HFF-Myc (cell line): ENCODE data around the gene RPRML.
"Not testable (repeated sequence)": the region's sequence is repeated elsewhere in the genome, so short reads cannot be mapped to it uniquely, and the experiment has no call there.

Source experiments
- DNase-seq: peaks from one replicate; pipeline ENCODE4 v3.0.0-alpha.2; 2011; ENCODE audit warnings: low read depth; ENCODE audit errors: extremely low read depth
- H3K4me3 ChIP-seq: replicated peaks from 2 replicates; pipeline ENCODE4 v1.5.1; 2011; ENCODE audit warnings: low read depth, mild to moderate bottlenecking, control low read depth, low read length
- TF ChIP-seq, protein P1 (sequence below): IDR thresholded peaks from 2 replicates; pipeline ENCODE4 v1.5.1; 2012; ENCODE audit warnings: mild to moderate bottlenecking, low read depth, low read length, control low read depth; ENCODE audit errors: missing control alignments

Gene RPRML

DNA sequence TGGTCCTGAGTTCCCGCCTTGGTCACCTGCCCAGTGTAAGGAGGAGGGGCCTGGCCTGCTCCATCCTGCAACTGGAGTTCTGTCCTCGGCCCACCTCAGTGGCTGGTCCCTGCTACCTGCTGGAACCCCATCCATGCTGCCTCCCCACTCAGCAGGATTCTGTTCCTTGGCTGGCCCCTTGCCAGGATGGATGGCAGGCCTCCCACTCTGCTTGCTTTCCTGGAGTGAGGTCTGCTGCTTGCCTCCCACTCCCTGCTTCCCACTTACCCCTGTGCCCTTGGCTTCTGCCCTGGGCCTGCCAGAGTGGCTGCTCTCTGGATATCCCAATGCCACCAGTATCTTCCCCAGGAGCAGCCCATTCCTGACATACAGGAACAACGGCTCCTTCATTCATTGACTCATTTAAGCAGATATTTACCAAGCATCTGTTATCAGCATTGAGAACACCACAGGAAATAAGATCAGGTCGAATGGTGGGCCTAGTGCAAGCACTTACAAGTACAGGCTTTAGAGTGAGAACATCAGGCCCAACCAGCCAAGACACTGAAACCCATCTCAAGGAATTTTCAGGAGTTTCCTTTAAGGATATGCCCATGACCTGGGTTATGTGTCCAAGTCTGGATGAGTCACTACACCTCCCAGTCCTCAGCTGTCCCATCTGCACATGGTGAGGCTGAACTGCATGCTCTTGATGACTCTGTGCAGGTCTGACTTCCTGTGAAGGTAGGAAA is 17.0 kb upstream of the RPRML start:
- TF ChIP-seq, protein P1, sequence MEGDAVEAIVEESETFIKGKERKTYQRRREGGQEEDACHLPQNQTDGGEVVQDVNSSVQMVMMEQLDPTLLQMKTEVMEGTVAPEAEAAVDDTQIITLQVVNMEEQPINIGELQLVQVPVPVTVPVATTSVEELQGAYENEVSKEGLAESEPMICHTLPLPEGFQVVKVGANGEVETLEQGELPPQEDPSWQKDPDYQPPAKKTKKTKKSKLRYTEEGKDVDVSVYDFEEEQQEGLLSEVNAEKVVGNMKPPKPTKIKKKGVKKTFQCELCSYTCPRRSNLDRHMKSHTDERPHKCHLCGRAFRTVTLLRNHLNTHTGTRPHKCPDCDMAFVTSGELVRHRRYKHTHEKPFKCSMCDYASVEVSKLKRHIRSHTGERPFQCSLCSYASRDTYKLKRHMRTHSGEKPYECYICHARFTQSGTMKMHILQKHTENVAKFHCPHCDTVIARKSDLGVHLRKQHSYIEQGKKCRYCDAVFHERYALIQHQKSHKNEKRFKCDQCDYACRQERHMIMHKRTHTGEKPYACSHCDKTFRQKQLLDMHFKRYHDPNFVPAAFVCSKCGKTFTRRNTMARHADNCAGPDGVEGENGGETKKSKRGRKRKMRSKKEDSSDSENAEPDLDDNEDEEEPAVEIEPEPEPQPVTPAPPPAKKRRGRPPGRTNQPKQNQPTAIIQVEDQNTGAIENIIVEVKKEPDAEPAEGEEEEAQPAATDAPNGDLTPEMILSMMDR, result no peak

DNA sequence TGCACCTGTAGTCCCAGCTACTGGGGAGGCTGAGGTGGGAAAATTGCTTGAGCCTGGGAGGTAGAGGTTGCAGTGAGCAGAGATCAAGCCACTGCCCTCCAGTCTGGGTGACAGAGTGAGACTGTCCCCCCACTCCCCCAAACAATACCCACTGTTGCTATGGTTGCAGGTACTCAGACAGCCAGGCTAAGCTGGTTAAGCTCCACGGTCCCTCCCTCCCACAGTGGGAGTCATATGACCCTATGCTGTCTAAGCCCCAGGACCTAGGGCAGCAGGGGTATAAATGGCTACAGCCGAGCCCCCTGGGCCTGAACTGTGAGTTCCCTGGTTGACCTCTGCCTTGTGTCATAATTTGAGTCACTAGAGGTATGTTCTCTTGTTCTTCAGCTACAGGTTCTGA is 15.9 kb upstream of the RPRML start:
- no peak for DNase-seq
- H3K4me3 ChIP-seq, result no peak overlapping the region
- TF ChIP-seq, protein P1, result no peak

More for the DNA sequence above, 17.0 kb upstream of the RPRML start:
- peak; percentile 65 for DNase-seq
- H3K4me3 ChIP-seq, result no peak overlapping the region

- DNase-seq, result no peak
- no peak overlapping the region for H3K4me3 ChIP-seq
- TF ChIP-seq, protein P1, result no peak
These were observed 12.6 kb upstream of the RPRML start for GRCh38 chr17:46991617-46992016.

DNA sequence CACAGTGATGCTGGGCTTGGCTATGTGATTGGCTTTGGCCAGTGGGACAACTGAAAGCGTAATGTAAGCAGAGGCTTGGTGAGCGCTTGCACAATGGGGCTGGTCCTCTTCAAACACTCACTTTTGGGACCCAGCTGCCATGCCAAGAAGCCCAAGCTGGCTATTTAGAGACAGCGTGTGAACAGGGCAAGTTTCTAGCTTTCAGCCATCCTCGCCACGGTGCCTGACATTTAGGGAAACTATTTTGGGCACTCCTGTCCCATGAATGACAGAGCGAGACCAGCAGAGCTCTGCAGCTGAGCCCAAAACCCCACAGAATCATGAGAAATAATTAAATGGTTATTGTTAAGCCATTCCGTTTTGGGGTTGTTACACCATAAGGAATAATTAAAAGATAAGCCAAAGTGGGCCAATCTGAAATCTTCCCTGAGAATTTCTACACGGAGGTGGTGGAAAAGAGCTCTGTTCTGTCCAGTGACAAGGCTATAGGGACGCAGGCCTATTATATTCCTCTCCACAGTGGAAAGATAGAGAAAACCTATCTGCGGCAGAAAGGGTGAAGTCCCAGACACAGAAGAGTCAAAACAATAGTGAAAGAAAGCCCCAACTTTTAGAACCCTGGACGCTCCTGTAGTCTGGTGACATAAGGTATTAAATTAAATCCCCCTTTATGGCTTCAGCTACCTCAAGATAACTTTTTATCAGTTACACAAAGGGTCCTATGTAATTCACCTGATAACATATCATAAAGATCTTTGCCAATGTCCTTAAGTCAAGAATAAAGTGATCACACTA is 10.8 kb upstream of the RPRML start:
- no peak for DNase-seq
- TF ChIP-seq, protein P1, result no peak
- H3K4me3 ChIP-seq, result no peak overlapping the region

- not testable (repeated sequence) for DNase-seq, H3K4me3 ChIP-seq
These were observed 8.9 kb upstream of the RPRML start for GRCh38 chr17:46987927-46988326.

DNA sequence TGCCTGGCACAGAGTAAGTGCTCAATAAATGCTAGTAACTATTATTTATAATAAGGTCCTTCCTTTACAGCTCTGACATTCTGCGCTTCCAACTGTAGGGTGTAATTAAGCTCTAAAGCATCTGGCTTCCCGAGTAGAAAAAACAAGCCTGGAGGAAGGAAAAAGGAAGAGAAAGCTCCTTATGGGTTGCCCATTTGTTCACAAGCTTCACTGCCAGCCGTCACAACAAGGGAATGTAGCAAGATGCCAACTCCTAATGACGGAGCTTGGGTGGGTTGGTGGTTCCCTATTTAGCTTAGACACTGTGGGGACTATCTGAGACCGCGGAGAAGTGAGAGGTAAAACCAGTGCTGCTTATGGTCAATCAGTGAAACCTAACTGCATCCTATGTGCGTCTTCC is 7.3 kb upstream of the RPRML start:
- DNase-seq, result no peak
- no peak overlapping the region for H3K4me3 ChIP-seq
- TF ChIP-seq, protein P1, result no peak

DNA sequence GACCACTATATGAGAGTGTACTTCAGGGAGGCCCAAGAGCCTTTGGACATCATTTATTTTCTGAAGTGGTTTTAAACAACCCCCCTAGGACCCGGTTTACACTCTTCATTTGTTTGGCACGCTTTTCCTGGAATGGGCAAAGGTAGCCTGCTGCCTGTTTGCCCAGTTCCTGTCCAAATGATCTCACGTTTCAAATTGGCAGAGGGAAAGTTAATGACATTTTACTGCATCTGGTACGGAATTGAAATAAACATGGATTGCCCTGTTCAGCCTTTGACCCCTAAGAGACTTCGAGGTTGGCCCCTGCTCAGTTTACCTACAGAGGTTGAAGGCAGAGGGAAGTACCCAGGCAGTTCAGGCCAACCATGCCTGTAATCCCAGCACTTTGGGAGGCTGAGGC is 5.8 kb upstream of the RPRML start:
- no peak overlapping the region for H3K4me3 ChIP-seq
- TF ChIP-seq, protein P1, result no peak
- no peak for DNase-seq
